Measurements from ENCODE around the gene CDKAL1.

GRCh38 chr6:20540683-20541082 lies 6.4 kb downstream of the CDKAL1 start:
- TF ChIP-seq, protein P1, sequence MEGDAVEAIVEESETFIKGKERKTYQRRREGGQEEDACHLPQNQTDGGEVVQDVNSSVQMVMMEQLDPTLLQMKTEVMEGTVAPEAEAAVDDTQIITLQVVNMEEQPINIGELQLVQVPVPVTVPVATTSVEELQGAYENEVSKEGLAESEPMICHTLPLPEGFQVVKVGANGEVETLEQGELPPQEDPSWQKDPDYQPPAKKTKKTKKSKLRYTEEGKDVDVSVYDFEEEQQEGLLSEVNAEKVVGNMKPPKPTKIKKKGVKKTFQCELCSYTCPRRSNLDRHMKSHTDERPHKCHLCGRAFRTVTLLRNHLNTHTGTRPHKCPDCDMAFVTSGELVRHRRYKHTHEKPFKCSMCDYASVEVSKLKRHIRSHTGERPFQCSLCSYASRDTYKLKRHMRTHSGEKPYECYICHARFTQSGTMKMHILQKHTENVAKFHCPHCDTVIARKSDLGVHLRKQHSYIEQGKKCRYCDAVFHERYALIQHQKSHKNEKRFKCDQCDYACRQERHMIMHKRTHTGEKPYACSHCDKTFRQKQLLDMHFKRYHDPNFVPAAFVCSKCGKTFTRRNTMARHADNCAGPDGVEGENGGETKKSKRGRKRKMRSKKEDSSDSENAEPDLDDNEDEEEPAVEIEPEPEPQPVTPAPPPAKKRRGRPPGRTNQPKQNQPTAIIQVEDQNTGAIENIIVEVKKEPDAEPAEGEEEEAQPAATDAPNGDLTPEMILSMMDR (IDR thresholded peaks at IDR 0.05 in 8 of 11, conservative IDR thresholded peaks at IDR 0.05 in 3 of 11) = no peak
- no peak for TF ChIP-seq POLR2A (IDR thresholded peaks at IDR 0.05)

Data from spleen (tissue), 7 donors.